Measurements from ENCODE around the gene MPV17L2.

- TF ChIP-seq, protein P1, sequence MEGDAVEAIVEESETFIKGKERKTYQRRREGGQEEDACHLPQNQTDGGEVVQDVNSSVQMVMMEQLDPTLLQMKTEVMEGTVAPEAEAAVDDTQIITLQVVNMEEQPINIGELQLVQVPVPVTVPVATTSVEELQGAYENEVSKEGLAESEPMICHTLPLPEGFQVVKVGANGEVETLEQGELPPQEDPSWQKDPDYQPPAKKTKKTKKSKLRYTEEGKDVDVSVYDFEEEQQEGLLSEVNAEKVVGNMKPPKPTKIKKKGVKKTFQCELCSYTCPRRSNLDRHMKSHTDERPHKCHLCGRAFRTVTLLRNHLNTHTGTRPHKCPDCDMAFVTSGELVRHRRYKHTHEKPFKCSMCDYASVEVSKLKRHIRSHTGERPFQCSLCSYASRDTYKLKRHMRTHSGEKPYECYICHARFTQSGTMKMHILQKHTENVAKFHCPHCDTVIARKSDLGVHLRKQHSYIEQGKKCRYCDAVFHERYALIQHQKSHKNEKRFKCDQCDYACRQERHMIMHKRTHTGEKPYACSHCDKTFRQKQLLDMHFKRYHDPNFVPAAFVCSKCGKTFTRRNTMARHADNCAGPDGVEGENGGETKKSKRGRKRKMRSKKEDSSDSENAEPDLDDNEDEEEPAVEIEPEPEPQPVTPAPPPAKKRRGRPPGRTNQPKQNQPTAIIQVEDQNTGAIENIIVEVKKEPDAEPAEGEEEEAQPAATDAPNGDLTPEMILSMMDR (conservative IDR thresholded peaks at IDR 0.05) = no peak
- no peak for TF ChIP-seq ZFX (IDR thresholded peaks at IDR 0.05)
Observed at GRCh38 chr19:18223860-18224524, 31.0 kb downstream of the MPV17L2 start.

Data from C4-2B (cell line).